ENCODE results near the gene RRP12. TPM values are rescaled to one million over a fixed set of nuclear protein-coding genes. Genes with fewer than 3 reads are reported as not detected.

RRP12 gene
- total RNA-seq, 2 donors from 2014 or later = 33.0 to 34.7 TPM

- Mint-ChIP-seq H3K27ac (no peak overlapping the region), H3K4me1 (no peaks in the 10 kb centered on the region), H3K36me3 (ENCODE audit: low read depth) (peaks cover 79% of the 10 kb centered on the region), H3K9me3 (no peaks in the 10 kb centered on the region), H3K4me3 (no peak overlapping the region), H3K27me3 (ENCODE audit: insufficient read depth) (no peaks in the 10 kb centered on the region)
- peaks cover 50% of the 10 kb centered on the region for H3K36me3 ChIP-seq (ENCODE audit: control insufficient read depth, insufficient read depth, low read length)
- H3K27me3 ChIP-seq (ENCODE audit: control insufficient read depth, insufficient read depth, low read length, poor library complexity, severe bottlenecking) = no peaks in the 10 kb centered on the region
- DNase-seq = no peak
- 91 to 98% methylated on average over 8 to 12 of the region's 12 CpGs for WGBS, 2 experiments (ENCODE audit: insufficient coverage in 1 of 2, insufficient read length in 1 of 2)
- H3K4me1 ChIP-seq (ENCODE audit: control insufficient read depth, insufficient read depth, low read length) = no peaks in the 10 kb centered on the region
- H3K9me3 ChIP-seq (ENCODE audit: control insufficient read depth, low read length) = no peaks in the 10 kb centered on the region
- H3K9ac ChIP-seq (ENCODE audit: extremely low read depth, low read length, poor library complexity, severe bottlenecking) = no peak overlapping the region
- TF ChIP-seq CTCF (conservative IDR thresholded peaks at IDR 0.05) = no peak
- H3K4me3 ChIP-seq (ENCODE audit: low read length) = no peak overlapping the region
- no peak overlapping the region for H3K27ac ChIP-seq (ENCODE audit: low read depth, low read length)
Observed at GRCh38 chr10:97367126-97367649, 34.0 kb downstream of the RRP12 start.

- no peaks in the 10 kb centered on the region for H3K27me3 Mint-ChIP-seq (ENCODE audit: insufficient read depth)
- no peaks in the 10 kb centered on the region for H3K4me1 ChIP-seq (ENCODE audit: control insufficient read depth, insufficient read depth, low read length)
- H3K36me3 Mint-ChIP-seq (ENCODE audit: low read depth) = peaks cover 73% of the 10 kb centered on the region
- no peak for DNase-seq
- no peak overlapping the region for H3K27ac Mint-ChIP-seq
- peaks cover 43% of the 10 kb centered on the region for H3K36me3 ChIP-seq (ENCODE audit: control insufficient read depth, insufficient read depth, low read length)
- H3K4me3 Mint-ChIP-seq = no peak overlapping the region
- no peaks in the 10 kb centered on the region for H3K4me1 Mint-ChIP-seq
- H3K9me3 ChIP-seq (ENCODE audit: control insufficient read depth, low read length) = no peaks in the 10 kb centered on the region
- H3K4me3 ChIP-seq (ENCODE audit: low read length) = no peak overlapping the region
- no peak overlapping the region for H3K9ac ChIP-seq (ENCODE audit: extremely low read depth, low read length, poor library complexity, severe bottlenecking)
- H3K27ac ChIP-seq (ENCODE audit: low read depth, low read length) = no peak overlapping the region
- WGBS, 2 experiments (ENCODE audit: insufficient coverage in 1 of 2, insufficient read length in 1 of 2) = 95 to 98% methylated on average over 8 to 11 of the region's 11 CpGs
- no peaks in the 10 kb centered on the region for H3K27me3 ChIP-seq (ENCODE audit: control insufficient read depth, insufficient read depth, low read length, poor library complexity, severe bottlenecking)
- TF ChIP-seq CTCF (conservative IDR thresholded peaks at IDR 0.05) = no peak
- no peaks in the 10 kb centered on the region for H3K9me3 Mint-ChIP-seq
Observed at GRCh38 chr10:97366572-97366971, 34.6 kb downstream of the RRP12 start.

- peaks cover 47% of the 10 kb centered on the region for H3K36me3 ChIP-seq (ENCODE audit: control insufficient read depth, insufficient read depth, low read length)
- Mint-ChIP-seq H3K4me1 (no peaks in the 10 kb centered on the region), H3K9me3 (no peaks in the 10 kb centered on the region), H3K4me3 (no peak overlapping the region), H3K36me3 (ENCODE audit: low read depth) (peaks cover 69% of the 10 kb centered on the region), H3K27ac (no peak overlapping the region), H3K27me3 (ENCODE audit: insufficient read depth) (no peaks in the 10 kb centered on the region)
- 94 to 96% methylated on average over 11 to 19 of the region's 19 CpGs for WGBS, 2 experiments (ENCODE audit: insufficient coverage in 1 of 2, insufficient read length in 1 of 2)
- no peak overlapping the region for H3K27ac ChIP-seq (ENCODE audit: low read depth, low read length)
- H3K9me3 ChIP-seq (ENCODE audit: control insufficient read depth, low read length) = no peaks in the 10 kb centered on the region
- DNase-seq = no peak
- H3K4me3 ChIP-seq (ENCODE audit: low read length) = no peak overlapping the region
- no peaks in the 10 kb centered on the region for H3K4me1 ChIP-seq (ENCODE audit: control insufficient read depth, insufficient read depth, low read length)
- no peaks in the 10 kb centered on the region for H3K27me3 ChIP-seq (ENCODE audit: control insufficient read depth, insufficient read depth, low read length, poor library complexity, severe bottlenecking)
- H3K9ac ChIP-seq (ENCODE audit: extremely low read depth, low read length, poor library complexity, severe bottlenecking) = no peak overlapping the region
- TF ChIP-seq CTCF (conservative IDR thresholded peaks at IDR 0.05) = no peak
Observed at GRCh38 chr10:97365761-97366351, 35.3 kb downstream of the RRP12 start.
